Fibroblast of lung (primary cell): Measurements from ENCODE around the gene APOBEC4.
"Not testable (repeated sequence)": the region's sequence is repeated elsewhere in the genome, so short reads cannot be mapped to it uniquely, and the experiment has no call there.

Experiments
- EZH2 ChIP-seq: IDR thresholded peaks from 2 replicates; pipeline ENCODE4 v1.5.1; 2012; ENCODE audit warnings: low read length, control low read depth, mild to moderate bottlenecking; ENCODE audit errors: missing control alignments
- TF ChIP-seq, protein P1 (sequence below), 2 donors: IDR thresholded peaks in 1 of 2; conservative IDR thresholded peaks in 1 of 2; 1 replicate in 1 of 2; 2 replicates in 1 of 2; pipeline ENCODE4 v1.5.1; 2011 to 2012; ENCODE audit warnings: low read length in 2 of 2, control low read depth in 1 of 2, inconsistent platforms in 1 of 2, low read depth in 1 of 2, mild to moderate bottlenecking in 1 of 2

- TF ChIP-seq EZH2 = not testable (repeated sequence)
- TF ChIP-seq, protein P1, sequence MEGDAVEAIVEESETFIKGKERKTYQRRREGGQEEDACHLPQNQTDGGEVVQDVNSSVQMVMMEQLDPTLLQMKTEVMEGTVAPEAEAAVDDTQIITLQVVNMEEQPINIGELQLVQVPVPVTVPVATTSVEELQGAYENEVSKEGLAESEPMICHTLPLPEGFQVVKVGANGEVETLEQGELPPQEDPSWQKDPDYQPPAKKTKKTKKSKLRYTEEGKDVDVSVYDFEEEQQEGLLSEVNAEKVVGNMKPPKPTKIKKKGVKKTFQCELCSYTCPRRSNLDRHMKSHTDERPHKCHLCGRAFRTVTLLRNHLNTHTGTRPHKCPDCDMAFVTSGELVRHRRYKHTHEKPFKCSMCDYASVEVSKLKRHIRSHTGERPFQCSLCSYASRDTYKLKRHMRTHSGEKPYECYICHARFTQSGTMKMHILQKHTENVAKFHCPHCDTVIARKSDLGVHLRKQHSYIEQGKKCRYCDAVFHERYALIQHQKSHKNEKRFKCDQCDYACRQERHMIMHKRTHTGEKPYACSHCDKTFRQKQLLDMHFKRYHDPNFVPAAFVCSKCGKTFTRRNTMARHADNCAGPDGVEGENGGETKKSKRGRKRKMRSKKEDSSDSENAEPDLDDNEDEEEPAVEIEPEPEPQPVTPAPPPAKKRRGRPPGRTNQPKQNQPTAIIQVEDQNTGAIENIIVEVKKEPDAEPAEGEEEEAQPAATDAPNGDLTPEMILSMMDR (conservative IDR thresholded peaks at IDR 0.05 in 1 of 2, IDR thresholded peaks at IDR 0.05 in 1 of 2; ENCODE audit: low read depth in 1 of 2, low read length in 2 of 2) = not testable (repeated sequence)
Observed at GRCh38 chr1:183679363-183679762, 26.2 kb upstream of the APOBEC4 start.
